Mesodermal cell (in vitro differentiated cells): ENCODE results near the gene STEAP3.

ENCODE experiments used
- H3K27ac ChIP-seq: 2 replicates; pipeline ENCODE4 v1.7.0; 2013; ENCODE audit warnings: mild to moderate bottlenecking, low read depth, low read length, moderate library complexity; ENCODE audit not compliant: severe bottlenecking
- H3K36me3 ChIP-seq: 2 replicates; pipeline ENCODE4 v1.7.1; 2013; ENCODE audit warnings: mild to moderate bottlenecking, low read length, moderate library complexity; ENCODE audit not compliant: control insufficient read depth, insufficient read depth
- H3K4me1 ChIP-seq: one replicate; pipeline ENCODE4 v1.7.1; 2013; ENCODE audit warnings: mild to moderate bottlenecking, low read length; ENCODE audit not compliant: insufficient read depth, control insufficient read depth, poor library complexity, severe bottlenecking
- H3K4me3 ChIP-seq: 2 replicates; pipeline ENCODE4 v1.7.0; 2013; ENCODE audit warnings: low read length, control low read depth, mild to moderate bottlenecking; ENCODE audit not compliant: insufficient read depth, poor library complexity, severe bottlenecking; ENCODE audit errors: extremely low read depth
- H3K9me3 ChIP-seq: 2 replicates; pipeline ENCODE4 v1.7.1; 2013; ENCODE audit warnings: mild to moderate bottlenecking, low read length, moderate library complexity; ENCODE audit not compliant: control insufficient read depth
- WGBS, 2 experiments: methylation state at CpG; one replicate each; pipeline ENCODE4 v1.1.5; 2013; ENCODE audit warnings: missing lambda C conversion rate in 2 of 2; ENCODE audit not compliant: insufficient coverage in 2 of 2; 5-methylcytosine and 5-hydroxymethylcytosine counted together

The STEAP3 gene

GRCh38 chr2:119216994-119217393 is 6.6 kb upstream of the STEAP3 start:
- no peak overlapping the region for H3K27ac ChIP-seq
- H3K9me3 ChIP-seq: no peaks in the 10 kb centered on the region
- 81 to 85% methylated on average over 3 to 5 of the region's 5 CpGs for WGBS, 2 experiments
- no peak overlapping the region for H3K4me3 ChIP-seq
- H3K36me3 ChIP-seq: no peaks in the 10 kb centered on the region
- H3K4me1 ChIP-seq: peaks cover 14% of the 10 kb centered on the region

- H3K27ac ChIP-seq: no peak overlapping the region
- 72 to 95% methylated on average over 3 to 5 of the region's 6 CpGs for WGBS, 2 experiments
- no peak overlapping the region for H3K4me3 ChIP-seq
- no peaks in the 10 kb centered on the region for H3K36me3 ChIP-seq
- peaks cover 21% of the 10 kb centered on the region for H3K4me1 ChIP-seq
- no peaks in the 10 kb centered on the region for H3K9me3 ChIP-seq
Measured at GRCh38 chr2:119218478-119219064, 5.1 kb upstream of the STEAP3 start.

- H3K36me3 ChIP-seq: no peaks in the 10 kb centered on the region
- peaks cover 21% of the 10 kb centered on the region for H3K4me1 ChIP-seq
- H3K9me3 ChIP-seq: no peaks in the 10 kb centered on the region
- H3K27ac ChIP-seq: no peak overlapping the region
- WGBS, 2 experiments: 60 to 73% methylated on average over 4 of the region's 6 CpGs
- no peak overlapping the region for H3K4me3 ChIP-seq
Measured at GRCh38 chr2:119219873-119220272, 3.8 kb upstream of the STEAP3 start.

- Histone ChIP-seq H3K4me3 (no peak overlapping the region), H3K9me3 (no peaks in the 10 kb centered on the region), H3K4me1 (peaks cover 25% of the 10 kb centered on the region), H3K27ac (no peak overlapping the region), H3K36me3 (no peaks in the 10 kb centered on the region)
- 71 to 92% methylated on average over 1 to 2 of the region's 2 CpGs for WGBS, 2 experiments
Measured at GRCh38 chr2:119220720-119221301, 2.8 kb upstream of the STEAP3 start.

GRCh38 chr2:119221609-119222008 is 2.0 kb upstream of the STEAP3 start:
- H3K9me3 ChIP-seq: no peaks in the 10 kb centered on the region
- H3K36me3 ChIP-seq: no peaks in the 10 kb centered on the region
- H3K4me3 ChIP-seq: no peak overlapping the region
- peaks cover 25% of the 10 kb centered on the region for H3K4me1 ChIP-seq
- H3K27ac ChIP-seq: no peak overlapping the region
- 70 to 72% methylated on average over 5 of the region's 5 CpGs for WGBS, 2 experiments

- 40 to 71% methylated on average over 1 of the region's 2 CpGs for WGBS, 2 experiments
- peaks cover 25% of the 10 kb centered on the region for H3K4me1 ChIP-seq
- no peaks in the 10 kb centered on the region for H3K9me3 ChIP-seq
- H3K4me3 ChIP-seq: no peak overlapping the region
- H3K36me3 ChIP-seq: no peaks in the 10 kb centered on the region
- H3K27ac ChIP-seq: no peak overlapping the region
Measured at GRCh38 chr2:119222213-119222612, 1.4 kb upstream of the STEAP3 start.

- Histone ChIP-seq H3K4me1 (peaks cover 25% of the 10 kb centered on the region), H3K9me3 (no peaks in the 10 kb centered on the region), H3K4me3 (peak overlapping the region; percentile 61), H3K36me3 (no peaks in the 10 kb centered on the region), H3K27ac (no peak overlapping the region)
- 73 to 78% methylated on average over 15 to 19 of the region's 22 CpGs for WGBS, 2 experiments
Measured at GRCh38 chr2:119222863-119223520, 642 bp upstream of the STEAP3 start.

GRCh38 chr2:119224391-119225104 is 914 bp downstream of the STEAP3 start:
- H3K9me3 ChIP-seq: no peaks in the 10 kb centered on the region
- H3K4me3 ChIP-seq: peak overlapping the region; percentile 61
- H3K36me3 ChIP-seq: no peaks in the 10 kb centered on the region
- no peak overlapping the region for H3K27ac ChIP-seq
- 49 to 60% methylated on average over 6 to 8 of the region's 13 CpGs for WGBS, 2 experiments
- H3K4me1 ChIP-seq: peaks cover 21% of the 10 kb centered on the region

- Histone ChIP-seq H3K27ac (no peak overlapping the region), H3K36me3 (no peaks in the 10 kb centered on the region), H3K4me1 (peaks cover 17% of the 10 kb centered on the region), H3K4me3 (no peak overlapping the region), H3K9me3 (no peaks in the 10 kb centered on the region)
- WGBS, 2 experiments: 92 to 94% methylated on average over 4 to 7 of the region's 7 CpGs
Measured at GRCh38 chr2:119225105-119225865, 1.7 kb downstream of the STEAP3 start.

GRCh38 chr2:119225926-119226325 is 2.3 kb downstream of the STEAP3 start:
- Histone ChIP-seq H3K9me3 (no peaks in the 10 kb centered on the region), H3K36me3 (no peaks in the 10 kb centered on the region), H3K4me1 (peaks cover 24% of the 10 kb centered on the region), H3K27ac (no peak overlapping the region), H3K4me3 (no peak overlapping the region)
- WGBS, 2 experiments: 95 to 97% methylated on average over 6 to 8 of the region's 9 CpGs
